ENCODE data around the gene AHNAK.

AHNAK gene

GRCh38 chr11:62443390-62444235, 103.0 kb downstream of the AHNAK start:
- DNase-seq = no peak

- peak in 1 of 58 donors; percentile 10 for DNase-seq
These were observed 106.6 kb downstream of the AHNAK start for GRCh38 chr11:62439785-62440602.

GRCh38 chr11:62438641-62439040, 108.0 kb downstream of the AHNAK start:
- no peak for DNase-seq

- no peak for DNase-seq
These were observed 109.0 kb downstream of the AHNAK start for GRCh38 chr11:62437616-62438015.

- DNase-seq = peak in 29 of 58 donors; percentile 3 to 75 (median 33)
These were observed 110.6 kb downstream of the AHNAK start for GRCh38 chr11:62435846-62436660.

GRCh38 chr11:62433904-62434276, 112.7 kb downstream of the AHNAK start:
- DNase-seq = peak in 1 of 58 donors; percentile 20

- peak in 1 of 58 donors; percentile 41 for DNase-seq
These were observed 113.3 kb downstream of the AHNAK start for GRCh38 chr11:62433141-62433903.

GRCh38 chr11:62432695-62433094, 113.9 kb downstream of the AHNAK start:
- no peak for DNase-seq

- DNase-seq = no peak
These were observed 115.3 kb downstream of the AHNAK start for GRCh38 chr11:62431171-62431901.

GRCh38 chr11:62430425-62430824, 116.2 kb downstream of the AHNAK start:
- no peak for DNase-seq

GRCh38 chr11:62428871-62429560, 117.6 kb downstream of the AHNAK start:
- no peak for DNase-seq

GRCh38 chr11:62427630-62428233, 118.9 kb downstream of the AHNAK start:
- no peak for DNase-seq

GRCh38 chr11:62423012-62423411, 123.6 kb downstream of the AHNAK start:
- DNase-seq = no peak

GRCh38 chr11:62421996-62422395, 124.6 kb downstream of the AHNAK start:
- DNase-seq = no peak

GRCh38 chr11:62420882-62421281, 125.7 kb downstream of the AHNAK start:
- DNase-seq = no peak

- DNase-seq = no peak
These were observed 126.7 kb downstream of the AHNAK start for GRCh38 chr11:62419943-62420342.

- no peak for DNase-seq
These were observed 127.2 kb downstream of the AHNAK start for GRCh38 chr11:62419314-62419929.

- no peak for DNase-seq
These were observed 127.9 kb downstream of the AHNAK start, which contains the start of gene SCGB1A1 for GRCh38 chr11:62418733-62419132. Gene SCGB1A1, plus strand, starts transcription at chr11:62419033. Its CDS starts 63 bp downstream, at chr11:62419096.
